Prostate gland (tissue), 2 donors: ENCODE data around the gene SLC35F5.

ENCODE experiments used
- CTCF ChIP-seq, 4 experiments: fragments of 200-600 bp in 2 of 4; fragments of 450-650 bp in 2 of 4; sonication (generic) in 2 of 4; IDR thresholded peaks; 1 replicate in 3 of 4; 2 replicates in 1 of 4; pipeline ENCODE4 v1.5.1; 2016 to 2019; ENCODE audit warnings: antibody characterized with exemption in 4 of 4, mild to moderate bottlenecking in 2 of 4, moderate library complexity in 2 of 4
- POLR2A ChIP-seq: fragments of 450-650 bp; IDR thresholded peaks from one replicate; pipeline ENCODE4 v1.6.1; 2016; ENCODE audit warnings: antibody characterized with exemption, mild to moderate bottlenecking

GRCh38 chr2:113734185-113734584 is 22.3 kb downstream of the SLC35F5 start:
- no peak for TF ChIP-seq CTCF (IDR thresholded peaks at IDR 0.05)
- TF ChIP-seq POLR2A, result no peak
